ENCODE data around the gene RPUSD3. TPM values are rescaled to one million over a fixed set of nuclear protein-coding genes. Genes with fewer than 3 reads are reported as not detected.

Gene RPUSD3
- total RNA-seq, 1 experiment from 2014 or later = 56.3 TPM

DNA sequence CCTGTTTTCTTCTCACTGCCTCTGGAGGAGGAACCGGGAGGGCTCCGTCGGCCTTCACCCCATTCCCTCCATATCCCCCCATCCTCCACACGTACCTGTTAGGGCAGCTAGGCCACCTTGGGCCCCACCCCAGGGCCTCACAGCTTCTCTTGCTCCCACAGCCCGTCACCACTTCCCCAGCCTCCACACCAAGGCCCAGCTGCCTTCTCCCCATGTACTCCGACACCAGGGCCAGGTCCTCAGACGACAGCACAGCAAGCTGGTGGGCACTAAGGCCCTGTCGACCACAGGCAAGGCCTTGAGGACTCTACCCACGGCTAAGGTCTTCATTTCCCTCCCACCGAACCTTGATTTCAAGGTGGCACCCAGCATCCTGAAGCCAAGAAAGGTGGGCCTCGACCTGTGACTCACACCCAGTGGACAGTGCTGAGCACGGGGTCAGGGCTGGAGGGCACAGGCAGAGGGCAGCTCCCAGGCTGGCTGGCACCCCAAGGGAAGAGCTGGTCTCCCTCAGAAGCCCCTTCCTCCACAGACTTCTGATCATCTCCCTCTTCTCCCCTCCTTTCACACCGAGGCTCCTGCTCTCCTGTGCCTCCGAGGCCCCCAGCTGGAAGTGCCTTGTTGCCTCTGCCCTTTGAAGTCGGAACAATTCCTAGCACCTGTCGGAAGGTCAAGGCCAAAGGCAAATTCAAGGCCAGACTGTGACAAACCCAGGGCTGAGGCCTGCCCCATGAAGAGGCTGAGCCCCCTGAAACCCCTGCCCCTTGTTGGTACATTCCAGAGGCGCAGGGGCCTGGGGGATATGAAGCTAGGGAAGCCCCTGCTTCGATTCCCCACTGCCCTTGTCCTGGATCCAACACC, 9.1 kb downstream of the RPUSD3 start:
- no peak for DNase-seq (ENCODE audit: low spot score)

DNA sequence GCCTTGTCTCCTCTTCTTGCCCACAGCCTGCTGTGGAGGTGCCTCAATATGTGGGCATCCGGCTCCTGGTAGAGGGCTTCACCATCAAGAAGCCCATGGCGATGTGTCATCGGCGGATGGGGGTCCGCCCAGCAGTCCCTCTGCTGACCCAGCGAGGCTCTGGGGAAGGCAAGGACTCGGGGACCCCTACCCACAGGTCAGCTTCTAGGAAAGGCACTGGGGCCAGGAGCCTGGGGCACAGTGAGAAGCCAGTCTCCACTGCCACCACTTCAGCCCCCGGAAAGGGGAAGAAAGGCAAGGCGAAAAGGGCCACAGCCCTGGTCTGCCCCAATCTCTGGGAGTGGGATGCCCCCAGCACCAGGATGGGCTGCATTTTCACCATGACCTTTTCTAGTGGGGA, 10.7 kb downstream of the RPUSD3 start:
- no peak for DNase-seq (ENCODE audit: low spot score)

DNA sequence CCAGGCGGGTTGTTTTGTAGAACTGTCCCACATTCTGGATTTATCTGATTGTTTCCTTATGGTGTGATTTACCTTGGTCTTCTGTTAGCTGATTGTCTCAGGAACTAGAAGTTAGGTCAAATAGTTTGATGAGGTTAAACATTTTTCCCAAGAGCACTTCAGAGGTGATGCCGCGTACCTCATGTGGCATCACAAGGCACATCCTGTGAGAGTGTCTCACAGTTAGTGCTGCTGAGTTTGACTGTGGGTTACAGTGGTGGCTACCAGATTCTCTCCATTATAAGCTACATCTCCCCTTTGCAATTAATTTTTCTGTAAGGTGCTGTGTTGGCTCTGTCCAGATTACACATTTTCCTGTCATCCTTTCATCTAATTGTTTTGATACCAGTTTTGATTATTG, 12.6 kb downstream of the RPUSD3 start:
- no peak for DNase-seq (ENCODE audit: low spot score)

DNA sequence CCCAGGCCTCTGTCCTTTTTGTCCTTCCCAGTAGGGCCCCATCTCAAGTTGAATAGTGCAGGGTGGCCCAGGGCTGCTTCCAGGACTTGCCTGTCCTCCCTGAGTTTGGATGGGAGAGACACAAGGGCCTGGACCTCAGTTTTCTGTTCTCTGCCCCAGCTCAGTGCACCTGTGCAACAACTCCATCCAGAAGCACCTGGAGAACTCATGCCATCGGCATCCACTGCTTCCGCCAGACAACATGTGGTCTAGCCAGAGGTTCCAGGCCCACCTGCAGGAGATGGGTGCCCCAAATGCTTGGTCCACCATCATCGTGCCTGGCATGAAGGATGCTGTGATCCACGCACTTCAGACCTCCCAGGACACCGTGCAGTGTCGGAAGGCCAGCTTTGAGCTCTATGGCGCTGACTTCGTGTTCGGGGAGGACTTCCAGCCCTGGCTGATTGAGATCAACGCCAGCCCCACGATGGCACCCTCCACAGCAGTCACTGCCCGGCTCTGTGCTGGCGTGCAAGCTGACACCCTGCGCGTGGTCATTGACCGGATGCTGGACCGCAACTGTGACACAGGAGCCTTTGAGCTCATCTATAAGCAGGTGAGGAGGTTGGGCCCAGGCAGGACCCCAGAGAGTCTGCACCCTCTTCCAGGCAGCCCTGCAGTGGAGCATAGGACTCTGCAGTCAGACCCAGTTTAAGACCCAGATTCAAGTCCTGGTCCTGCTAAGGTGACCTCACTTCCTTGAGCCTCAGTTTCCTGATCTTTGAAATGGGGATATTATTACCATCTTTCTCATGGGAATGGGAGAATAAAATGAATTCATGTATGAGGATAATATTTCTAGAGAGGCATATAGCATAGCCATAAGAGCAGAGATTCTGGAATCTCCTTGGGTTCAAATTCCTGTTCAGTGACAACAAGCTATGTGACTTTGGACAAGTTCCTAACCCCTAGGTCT, 14.7 kb downstream of the RPUSD3 start:
- no peak for DNase-seq (ENCODE audit: low spot score)

DNA sequence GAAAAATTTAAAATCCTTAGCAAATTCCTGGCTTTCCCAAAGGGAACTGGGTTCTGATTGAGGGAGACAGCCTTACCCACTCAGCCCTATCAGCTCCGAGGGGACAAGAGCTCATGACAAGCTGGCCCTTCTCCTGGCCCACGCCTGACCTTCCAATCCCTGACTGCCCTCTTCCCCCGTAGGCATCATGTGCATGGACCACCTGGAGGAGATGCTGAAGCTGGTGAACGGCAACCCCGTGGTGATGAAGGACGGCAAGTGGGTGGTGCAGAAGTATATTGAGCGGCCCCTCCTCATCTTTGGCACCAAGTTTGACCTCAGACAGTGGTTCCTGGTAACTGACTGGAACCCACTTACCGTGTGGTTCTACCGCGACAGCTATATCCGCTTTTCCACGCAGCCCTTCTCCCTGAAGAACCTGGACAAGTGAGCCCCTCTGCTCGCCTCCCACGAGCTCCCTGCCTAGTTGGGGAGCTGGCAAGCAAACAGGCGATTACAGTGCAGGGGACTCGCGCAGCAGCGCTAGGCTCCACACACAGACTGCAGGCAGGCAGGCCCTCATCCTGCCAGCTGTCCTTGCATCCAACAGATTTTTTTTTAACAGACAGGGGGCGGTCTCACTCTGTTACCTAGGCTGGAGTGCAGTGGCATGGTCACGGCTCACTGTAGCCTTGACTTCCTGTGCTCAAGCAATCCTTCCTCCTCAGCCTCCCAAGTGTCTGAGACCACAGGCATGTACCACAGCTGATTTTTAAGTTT, 16.8 kb downstream of the RPUSD3 start:
- peak; percentile 25 for DNase-seq (ENCODE audit: low spot score)

DNA sequence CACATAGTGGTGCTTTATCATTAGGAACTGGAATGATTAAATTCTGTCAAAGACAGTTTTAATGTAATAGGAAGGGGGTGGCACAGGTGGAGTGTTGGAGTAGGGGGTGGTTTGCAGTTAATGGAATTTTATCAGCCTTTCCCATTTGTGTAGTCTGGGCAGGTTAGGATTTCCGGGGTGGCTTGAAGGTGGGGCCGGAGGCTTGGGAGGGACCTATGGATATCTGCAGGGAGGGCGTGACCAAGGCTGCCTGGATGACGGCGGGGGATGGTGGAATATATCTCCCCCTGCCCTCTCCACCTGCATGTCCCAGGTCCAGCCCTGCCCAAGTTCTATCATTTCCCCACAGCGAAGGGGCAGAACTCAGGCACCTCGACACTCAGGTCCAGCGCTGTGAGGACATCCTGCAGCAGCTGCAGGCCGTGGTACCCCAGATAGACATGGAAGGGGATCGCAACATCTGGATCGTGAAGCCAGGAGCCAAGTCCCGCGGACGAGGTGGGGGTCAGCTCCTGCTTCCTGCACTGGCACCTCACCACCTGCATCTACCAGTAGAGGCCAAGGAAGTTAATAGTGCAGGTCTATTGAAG, 18.3 kb downstream of the RPUSD3 start:
- no peak for DNase-seq (ENCODE audit: low spot score)

DNA sequence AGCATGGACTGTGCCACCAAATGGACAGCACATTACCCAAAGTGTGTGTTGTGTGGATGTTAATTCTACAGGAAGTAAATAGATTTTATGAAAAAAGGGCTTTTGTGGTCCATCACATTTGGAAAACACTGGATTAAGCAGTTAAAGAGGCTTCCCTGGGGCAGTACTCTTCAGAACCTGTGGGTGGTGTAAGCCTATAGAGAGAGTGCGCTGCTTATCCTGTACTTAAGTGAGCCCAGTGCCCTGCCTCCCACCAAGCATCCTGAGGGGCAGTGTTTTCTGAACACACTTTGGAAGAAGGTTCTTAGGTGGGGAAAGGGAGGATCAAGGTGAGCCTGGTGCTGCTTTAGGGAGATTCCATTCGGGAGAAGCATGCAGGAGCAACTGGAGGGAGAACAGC, 22.9 kb downstream of the RPUSD3 start:
- DNase-seq (ENCODE audit: low spot score) = no peak

DNA sequence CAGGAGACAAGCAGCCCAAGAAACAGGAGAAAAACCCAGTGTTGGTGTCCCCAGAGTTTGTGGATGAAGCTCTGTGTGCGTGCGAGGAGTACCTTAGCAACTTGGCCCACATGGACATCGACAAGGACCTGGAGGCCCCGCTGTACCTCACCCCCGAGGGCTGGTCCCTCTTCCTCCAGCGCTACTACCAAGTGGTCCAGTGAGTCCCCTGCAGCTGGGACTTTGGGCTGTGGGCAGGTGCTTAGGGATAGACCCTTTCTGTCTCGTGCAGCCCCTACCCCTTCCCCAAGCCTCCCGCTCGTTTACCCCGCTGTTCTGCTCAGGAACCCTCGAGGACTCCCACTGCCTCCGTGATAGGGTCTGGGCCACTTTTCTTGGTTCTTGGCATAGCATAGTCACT, 23.3 kb downstream of the RPUSD3 start:
- DNase-seq (ENCODE audit: low spot score) = no peak

DNA sequence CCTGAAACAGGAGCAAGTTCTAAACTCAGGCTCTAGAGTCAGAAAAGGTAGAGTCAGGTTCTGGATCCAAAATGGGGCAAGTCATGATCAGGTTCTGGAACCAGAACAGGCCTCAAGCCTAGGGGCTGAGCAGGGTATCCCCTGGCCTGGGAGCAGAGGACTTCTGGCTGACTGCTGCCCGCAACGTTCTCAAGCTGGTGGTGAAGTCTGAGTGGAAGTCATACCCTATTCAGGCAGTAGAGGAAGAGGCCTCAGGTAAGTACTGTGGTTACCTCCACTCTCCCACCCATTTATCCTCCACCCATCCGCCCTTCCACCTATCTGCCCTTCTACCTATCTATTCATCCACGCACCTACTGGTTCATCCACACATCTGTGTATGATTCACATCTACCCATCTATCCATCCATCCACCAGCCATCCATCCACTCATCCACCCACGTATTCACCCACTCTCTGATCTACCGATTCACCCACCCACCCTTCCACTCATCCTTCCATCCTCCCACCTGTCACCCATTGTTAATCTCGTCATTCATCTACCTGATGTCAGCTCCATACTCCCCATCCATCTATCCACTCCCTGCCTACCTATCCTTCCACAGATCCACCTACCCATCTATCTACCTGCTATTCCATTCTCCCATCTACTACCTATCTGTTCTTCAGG, 25.0 kb downstream of the RPUSD3 start:
- DNase-seq (ENCODE audit: low spot score) = no peak

DNA sequence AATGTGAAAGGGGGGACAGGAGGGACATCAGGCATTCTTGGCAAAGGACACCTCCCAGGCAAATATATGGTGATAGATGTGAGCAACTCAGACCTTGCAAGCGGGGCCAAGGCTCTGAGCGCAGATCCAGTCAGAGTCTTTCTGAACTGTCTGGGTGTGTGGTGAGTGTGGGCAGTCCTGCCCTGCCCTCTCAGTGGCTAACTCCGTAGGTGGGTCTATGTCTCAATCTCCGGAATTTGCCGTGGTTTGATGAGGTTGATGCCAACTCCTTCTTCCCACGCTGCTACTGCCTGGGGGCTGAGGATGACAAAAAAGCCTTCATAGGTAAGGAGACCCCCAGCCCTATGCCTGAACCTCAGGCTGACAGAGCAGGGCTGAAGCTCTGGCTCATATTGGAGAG, 26.4 kb downstream of the RPUSD3 start:
- no peak for DNase-seq (ENCODE audit: low spot score)

DNA sequence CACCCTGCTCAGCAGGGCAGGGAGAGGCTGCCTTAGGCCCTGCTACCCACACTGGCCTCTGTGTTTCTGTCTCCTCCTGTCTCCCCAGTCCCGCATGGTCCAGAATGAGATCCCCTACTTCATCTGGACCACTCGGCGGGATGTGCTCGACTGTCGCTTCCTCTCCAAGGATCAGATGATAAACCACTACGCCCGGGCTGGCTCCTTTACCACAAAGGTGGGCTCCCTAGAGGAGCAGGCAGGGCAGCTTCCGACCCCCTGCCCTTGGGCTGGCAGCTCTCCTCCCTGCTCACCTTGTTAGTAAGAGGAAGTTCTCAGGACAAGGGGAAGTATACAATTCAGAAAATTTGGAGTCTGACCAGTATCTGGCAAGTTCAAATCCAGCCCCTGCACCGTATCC, 27.8 kb downstream of the RPUSD3 start:
- no peak for DNase-seq (ENCODE audit: low spot score)

DNA sequence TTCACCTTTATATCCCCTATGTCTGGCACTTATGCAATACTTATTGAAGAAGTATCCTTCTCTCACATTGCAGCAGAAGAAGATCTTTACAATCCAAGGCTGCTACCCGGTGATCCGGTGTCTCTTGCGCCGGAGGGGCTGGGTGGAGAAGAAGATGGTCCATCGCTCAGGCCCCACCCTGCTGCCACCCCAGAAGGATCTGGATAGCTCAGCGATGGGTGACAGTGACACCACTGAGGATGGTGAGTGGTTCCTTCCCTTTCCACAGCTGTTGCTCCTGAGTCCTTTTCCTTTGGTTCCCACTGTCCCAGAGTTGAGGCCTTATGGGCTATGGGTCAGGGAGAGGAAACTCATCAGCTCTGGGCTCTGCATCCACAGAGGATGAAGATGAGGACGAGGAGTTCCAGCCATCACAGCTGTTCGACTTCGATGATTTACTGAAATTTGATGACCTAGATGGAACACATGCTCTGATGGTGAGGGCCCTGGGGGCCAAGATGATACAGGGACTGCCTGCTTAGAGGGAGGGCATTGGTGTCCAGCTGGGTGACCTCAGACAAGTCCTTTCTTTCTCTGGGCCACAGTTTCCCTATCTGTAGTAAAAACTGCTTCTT, 30.8 kb downstream of the RPUSD3 start:
- DNase-seq (ENCODE audit: low spot score) = no peak

DNA sequence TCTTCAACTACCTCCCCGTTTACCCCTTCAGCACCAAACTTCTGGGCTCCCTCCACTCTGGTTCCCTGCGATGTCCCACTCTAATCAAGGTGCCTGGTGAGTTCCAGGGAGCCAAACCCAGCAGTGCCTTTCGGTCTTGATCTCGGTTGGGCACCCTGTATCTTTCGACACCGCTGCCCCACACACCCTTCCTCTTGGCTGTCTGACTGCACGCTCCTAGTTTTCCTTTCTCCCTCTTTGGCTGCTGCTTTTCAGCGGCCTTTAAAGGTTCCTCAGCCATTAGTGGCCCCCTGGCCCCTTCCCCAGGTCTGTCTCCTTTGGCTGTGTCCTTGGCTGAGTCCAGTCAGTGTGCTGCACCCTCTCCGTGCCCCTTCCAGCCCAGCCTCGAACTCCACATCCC, 33.0 kb downstream of the RPUSD3 start:
- DNase-seq (ENCODE audit: low spot score) = no peak

DNA sequence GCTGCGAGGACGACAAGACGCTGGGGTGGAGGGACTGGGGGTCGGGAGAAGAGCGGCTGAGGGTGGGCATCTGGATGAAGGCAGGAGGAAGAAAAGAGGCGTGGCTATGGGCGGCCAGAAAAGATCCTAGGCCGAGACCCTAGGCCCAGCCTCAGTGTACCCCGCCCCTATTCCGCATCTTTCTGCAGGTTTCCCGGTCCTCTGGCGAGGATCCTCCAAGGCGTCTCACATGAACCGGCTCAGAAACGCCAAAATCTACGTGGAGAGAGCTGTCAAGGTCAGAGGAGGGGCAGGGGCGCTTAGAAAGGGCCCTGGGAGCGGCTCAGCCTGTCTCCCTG, 33.4 kb downstream of the RPUSD3 start:
- no peak for DNase-seq (ENCODE audit: low spot score)

DNA sequence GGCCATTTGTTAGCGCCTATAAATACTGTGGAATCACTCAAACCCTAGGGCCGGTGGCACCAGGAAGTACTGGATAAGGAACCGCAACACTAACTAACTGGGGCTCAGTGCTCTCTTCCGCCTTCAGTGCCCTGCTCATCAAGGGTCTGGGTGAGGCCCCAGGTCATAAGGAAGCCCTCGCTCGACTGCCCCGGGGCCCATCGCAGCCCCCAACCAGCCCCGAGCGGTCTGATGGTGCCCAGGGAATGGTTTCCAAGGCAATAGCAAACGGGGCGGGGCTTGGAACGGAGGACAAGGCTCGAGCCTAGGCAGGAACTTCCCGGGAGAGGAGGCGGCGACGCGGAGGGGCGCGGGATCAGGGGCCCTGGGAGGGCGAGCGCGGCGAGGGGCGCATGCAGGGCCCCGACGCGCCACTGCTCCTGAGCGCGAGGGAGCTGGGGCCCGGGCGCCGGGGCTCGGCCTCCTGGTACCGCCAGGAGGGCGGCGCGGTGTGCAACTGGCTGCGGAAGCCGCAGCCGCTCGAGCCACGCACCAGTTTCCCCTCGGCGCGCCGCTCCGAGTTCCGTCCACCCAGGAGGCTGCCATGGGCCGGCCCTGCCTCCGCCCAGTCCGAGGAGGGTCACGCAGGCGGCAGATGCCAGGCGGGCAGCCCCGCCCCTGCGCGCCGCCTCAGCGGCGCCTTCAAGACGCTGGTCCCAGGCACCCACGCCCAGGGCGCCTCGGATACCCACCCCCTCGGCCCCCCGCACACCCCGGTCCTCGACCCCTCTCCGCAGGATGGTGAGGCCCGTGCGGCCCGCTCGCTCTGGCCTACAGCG, 34.0 kb downstream of the RPUSD3 start, which contains the start of gene TTLL3:
TTLL3 (plus strand) TSS at position 648 of the 818 bp plus-strand sequence. CDS start 400 bp downstream, outside the sequence.
- no peak for DNase-seq (ENCODE audit: low spot score)

DNA sequence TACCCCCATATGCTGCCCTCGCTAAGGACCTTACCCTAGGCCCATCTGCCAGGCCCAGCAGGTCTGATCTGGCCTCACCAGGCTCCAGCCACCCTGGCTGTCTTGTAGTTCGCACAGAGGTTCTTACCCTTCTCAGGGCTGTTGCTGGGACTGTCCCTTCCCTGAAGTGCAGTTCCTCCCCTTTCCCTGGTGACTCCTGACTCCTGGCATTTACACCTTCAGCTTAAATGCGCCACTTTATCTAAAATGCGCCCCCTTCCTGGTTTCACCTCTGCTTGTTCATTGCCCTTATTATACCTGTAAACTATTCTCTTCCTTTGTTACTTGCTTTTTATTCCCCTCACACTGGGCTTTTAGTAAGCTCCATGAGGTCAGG, 34.6 kb downstream of the RPUSD3 start:
- no peak for DNase-seq (ENCODE audit: low spot score)

DNA sequence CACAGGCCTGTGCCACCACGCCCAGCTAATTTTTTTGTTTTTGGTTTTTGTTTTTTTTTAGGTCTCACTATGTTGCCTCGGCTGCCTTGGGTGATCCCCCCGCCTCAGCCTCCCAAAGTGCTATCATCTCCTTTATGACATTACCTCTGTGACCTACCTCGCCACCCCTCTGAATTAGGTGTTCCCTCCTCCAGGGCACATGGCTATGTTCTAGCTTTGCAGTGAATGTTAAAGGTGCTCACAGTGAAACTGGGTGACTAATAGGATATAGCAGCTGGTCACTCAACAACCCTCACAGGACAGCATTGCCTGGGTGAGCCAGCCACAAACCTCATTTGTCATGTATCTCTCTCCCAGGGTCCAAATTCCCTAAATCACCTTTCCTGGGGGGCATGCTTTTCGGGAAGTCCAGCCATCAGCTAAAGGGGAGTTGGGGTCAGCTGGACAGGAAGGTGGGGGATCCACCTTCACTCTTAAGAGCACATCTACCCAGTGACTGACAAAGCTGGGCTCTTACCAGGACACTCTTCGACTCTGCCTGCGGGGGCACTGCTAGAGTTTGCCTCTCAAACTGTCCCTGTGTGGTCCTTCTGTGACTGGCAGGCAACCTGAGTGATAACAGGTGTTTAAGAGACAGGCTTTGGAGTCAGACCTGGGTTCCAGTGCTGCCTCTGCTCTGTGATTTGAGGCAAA, 35.3 kb downstream of the RPUSD3 start:
- peak; percentile 36 for DNase-seq (ENCODE audit: low spot score)

DNA sequence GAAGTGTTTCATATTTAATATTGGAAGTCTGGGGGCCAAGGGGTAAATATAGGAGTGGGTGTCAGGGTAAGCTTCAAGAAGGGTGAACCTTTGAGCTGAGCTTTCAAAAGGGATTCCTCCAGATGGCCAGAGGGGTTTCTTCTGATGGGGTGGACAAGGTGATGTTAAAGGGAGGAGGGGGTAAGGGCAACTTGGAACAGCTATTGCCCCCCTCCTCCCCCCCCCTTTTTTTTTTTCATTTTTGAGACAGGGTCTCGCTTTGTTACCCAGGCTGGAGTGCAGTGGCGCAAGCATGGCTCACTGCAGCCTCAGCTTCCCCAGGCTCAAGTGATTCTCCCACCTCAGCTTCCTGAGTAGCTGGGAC, 35.8 kb downstream of the RPUSD3 start:
- DNase-seq (ENCODE audit: low spot score) = no peak
